IMR-90 (cell line): ENCODE measurements around the gene MIEF1. TPM values are rescaled to one million over a fixed set of nuclear protein-coding genes. Genes with fewer than 3 reads are reported as not detected.

ENCODE experiments used
- ATAC-seq: fragments of 200-7000 bp; cut with Tn5 transposase; 2 replicates; pipeline ENCODE4 v1.9.1; 2020; ENCODE audit warnings: low read depth, mild to moderate bottlenecking, moderate library complexity
- BruUV-seq: library from RNA; stranded (reverse); fragments of 400-500 nt; replicated peaks from 2 replicates; lab custom pipeline; 2021; lab: Mats Ljungman, UMichigan
- CTCF ChIA-PET: fragments of 300-600 bp; formaldehyde crosslinking; extraction: SDS; loops from one replicate; lab custom pipeline; 2021; ENCODE audit warnings: antibody characterized with exemption; lab: Yijun Ruan, JAX
- POLR2A ChIA-PET: fragments of 300-600 bp; sonication (Branson Sonifier 250); formaldehyde crosslinking; loops from one replicate; lab custom pipeline; 2022; ENCODE audit warnings: antibody characterized with exemption; ENCODE audit not compliant: unreplicated experiment; lab: Charles Lee
- DNase-seq: peaks from one replicate; pipeline ENCODE4 v3.0.0; 2013
- H2AFZ ChIP-seq: replicated peaks from 2 replicates; pipeline ENCODE3; 2013; ENCODE audit warnings: low read length, mild to moderate bottlenecking; ENCODE audit not compliant: poor library complexity
- H2AK5ac ChIP-seq: 2 replicates; pipeline ENCODE4 v1.6.1; 2013; ENCODE audit warnings: low read depth, low read length, inconsistent platforms
- H2AK9ac ChIP-seq: replicated peaks from 2 replicates; pipeline ENCODE3; 2013; ENCODE audit warnings: mild to moderate bottlenecking, low read depth, low read length, moderate library complexity; ENCODE audit not compliant: poor library complexity
- H2BK120ac ChIP-seq: 2 replicates; pipeline ENCODE4 v1.6.1; 2013; ENCODE audit warnings: low read depth, low read length, inconsistent platforms
- H2BK15ac ChIP-seq: 3 replicates; pipeline ENCODE4 v1.6.1; 2013; ENCODE audit warnings: low read depth, low read length, inconsistent platforms
- H2BK20ac ChIP-seq: 2 replicates; pipeline ENCODE4 v1.6.1; 2013; ENCODE audit warnings: low read depth, mild to moderate bottlenecking, inconsistent platforms, low read length, moderate library complexity
- H2BK5ac ChIP-seq: 2 replicates; pipeline ENCODE4 v1.6.1; 2013; ENCODE audit warnings: mild to moderate bottlenecking, low read depth, low read length, inconsistent platforms; ENCODE audit not compliant: poor library complexity, severe bottlenecking
- H3K14ac ChIP-seq: replicated peaks from 2 replicates; pipeline ENCODE4 v1.6.1; 2013; ENCODE audit warnings: low read depth, low read length, inconsistent platforms
- H3K18ac ChIP-seq: 2 replicates; pipeline ENCODE4 v1.6.1; 2013; ENCODE audit warnings: low read depth, low read length, control low read depth
- H3K23ac ChIP-seq: 2 replicates; pipeline ENCODE4 v1.6.1; 2013; ENCODE audit warnings: low read depth, low read length, inconsistent platforms
- H3K27ac ChIP-seq: 2 replicates; pipeline ENCODE4 v1.5.1; 2013; ENCODE audit warnings: mild to moderate bottlenecking, control low read depth, low read length; ENCODE audit not compliant: insufficient read depth
- H3K27me3 ChIP-seq: 2 replicates; pipeline ENCODE4 v1.6.1; 2013; ENCODE audit warnings: low read length; ENCODE audit not compliant: control insufficient read depth, insufficient read depth
- H3K36me3 ChIP-seq: 2 replicates; pipeline ENCODE4 v1.6.1; 2013; ENCODE audit warnings: low read length, mixed read lengths; ENCODE audit not compliant: control insufficient read depth, insufficient read depth
- H3K4ac ChIP-seq: 2 replicates; pipeline ENCODE4 v1.6.1; 2013; ENCODE audit warnings: low read depth, low read length, inconsistent platforms
- H3K4me1 ChIP-seq: 2 replicates; pipeline ENCODE4 v1.6.1; 2013; ENCODE audit warnings: low read length, mixed read lengths; ENCODE audit not compliant: control insufficient read depth, insufficient read depth
- H3K4me2 ChIP-seq: 2 replicates; pipeline ENCODE4 v1.6.1; 2013; ENCODE audit warnings: low read depth, mild to moderate bottlenecking, control low read depth, low read length, moderate library complexity
- H3K4me3 ChIP-seq: 2 replicates; pipeline ENCODE4 v1.5.1; 2013; ENCODE audit warnings: low read depth, mild to moderate bottlenecking, control low read depth, low read length, moderate library complexity; ENCODE audit not compliant: insufficient read depth
- H3K56ac ChIP-seq: 2 replicates; pipeline ENCODE4 v1.6.1; 2013; ENCODE audit warnings: low read length, inconsistent platforms; ENCODE audit not compliant: insufficient read depth; ENCODE audit errors: extremely low read depth
- H3K79me1 ChIP-seq, 2 experiments: 2 replicates each; pipeline ENCODE4 v1.6.1; 2013; ENCODE audit warnings: low read length in 2 of 2, inconsistent platforms in 1 of 2, low read depth in 1 of 2
- H3K9ac ChIP-seq: 2 replicates; pipeline ENCODE4 v1.6.1; 2013; ENCODE audit warnings: low read depth, low read length, control low read depth
- H3K9me1 ChIP-seq: 2 replicates; pipeline ENCODE4 v1.6.1; 2013; ENCODE audit warnings: low read length, inconsistent platforms; ENCODE audit not compliant: insufficient read depth
- H3K9me3 ChIP-seq: 2 replicates; pipeline ENCODE4 v1.6.1; 2013; ENCODE audit warnings: low read length; ENCODE audit not compliant: control insufficient read depth, insufficient read depth
- H4K20me1 ChIP-seq: 2 replicates; pipeline ENCODE4 v1.6.1; 2013; ENCODE audit warnings: low read length, inconsistent platforms; ENCODE audit not compliant: insufficient read depth
- H4K5ac ChIP-seq: 2 replicates; pipeline ENCODE4 v1.6.1; 2013; ENCODE audit warnings: mild to moderate bottlenecking, low read depth, low read length, control low read depth
- H4K8ac ChIP-seq, 2 experiments: 2 replicates each; pipeline ENCODE4 v1.6.1; 2013; ENCODE audit warnings: low read depth in 2 of 2, low read length in 2 of 2, control low read depth in 1 of 2, inconsistent platforms in 1 of 2
- H4K91ac ChIP-seq: 2 replicates; pipeline ENCODE4 v1.6.1; 2013; ENCODE audit warnings: low read depth, low read length, inconsistent platforms; ENCODE audit not compliant: insufficient read depth
- BHLHE40 ChIP-seq: fragments of 150-350 bp; IDR thresholded peaks from 2 replicates; pipeline ENCODE4 v1.6.1; 2016; ENCODE audit warnings: mild to moderate bottlenecking, low read depth, low read length
- CEBPB ChIP-seq: IDR thresholded peaks from 2 replicates; pipeline ENCODE4 v1.6.1; 2012; ENCODE audit warnings: low read depth, low read length, improper control_type of control experiment
- CHD1 ChIP-seq: IDR thresholded peaks from 2 replicates; pipeline ENCODE4 v1.6.1; 2012; ENCODE audit warnings: low read depth, low read length, improper control_type of control experiment
- CTCF ChIP-seq: conservative IDR thresholded peaks from 2 replicates; pipeline ENCODE4 v1.5.1; 2012; ENCODE audit warnings: mild to moderate bottlenecking, low read depth, low read length, improper control_type of control experiment
- ELK1 ChIP-seq: fragments of 150-350 bp; IDR thresholded peaks from 2 replicates; pipeline ENCODE4 v1.6.1; 2016; ENCODE audit warnings: low read depth, mild to moderate bottlenecking, low read length, moderate library complexity, borderline replicate concordance
- FOS ChIP-seq: fragments of 150-350 bp; IDR thresholded peaks from 2 replicates; pipeline ENCODE4 v1.6.1; 2016; ENCODE audit warnings: low read depth, low read length
- MAFK ChIP-seq: IDR thresholded peaks from 2 replicates; pipeline ENCODE4 v1.6.1; 2012; ENCODE audit warnings: low read depth, low read length, improper control_type of control experiment
- MAZ ChIP-seq: IDR thresholded peaks from 2 replicates; pipeline ENCODE4 v1.6.1; 2012; ENCODE audit warnings: low read depth, mild to moderate bottlenecking, low read length, improper control_type of control experiment, moderate library complexity, borderline replicate concordance
- MXI1 ChIP-seq: IDR thresholded peaks from 2 replicates; pipeline ENCODE4 v1.6.1; 2012; ENCODE audit warnings: low read depth, mild to moderate bottlenecking, low read length, moderate library complexity, borderline replicate concordance
- NFE2L2 ChIP-seq: fragments of 150-350 bp; IDR thresholded peaks from 2 replicates; pipeline ENCODE4 v1.6.1; 2016; ENCODE audit warnings: low read depth, mild to moderate bottlenecking, low read length
- POLR2A ChIP-seq: IDR thresholded peaks from 2 replicates; pipeline ENCODE4 v1.6.1; 2012; ENCODE audit warnings: mild to moderate bottlenecking, low read depth, low read length
- RAD21 ChIP-seq: IDR thresholded peaks from 2 replicates; pipeline ENCODE4 v1.6.1; 2012; ENCODE audit warnings: low read length, improper control_type of control experiment
- RCOR1 ChIP-seq: IDR thresholded peaks from 2 replicates; pipeline ENCODE4 v1.6.1; 2012; ENCODE audit warnings: mild to moderate bottlenecking, low read length, improper control_type of control experiment; ENCODE audit not compliant: insufficient replicate concordance
- RFX5 ChIP-seq: IDR thresholded peaks from 2 replicates; pipeline ENCODE4 v1.8.0; 2012; ENCODE audit warnings: low read depth, mild to moderate bottlenecking, low read length, moderate library complexity
- SMC3 ChIP-seq: fragments of 150-350 bp; IDR thresholded peaks from 2 replicates; pipeline ENCODE4 v1.6.1; 2016; ENCODE audit warnings: low read depth, mild to moderate bottlenecking, antibody characterized with exemption, low read length, moderate library complexity
- USF2 ChIP-seq: fragments of 150-350 bp; IDR thresholded peaks from 2 replicates; pipeline ENCODE4 v1.6.1; 2017; ENCODE audit warnings: mild to moderate bottlenecking, antibody characterized with exemption, low read length, low read depth
- WGBS, 2 experiments: methylation state at CpG; one replicate each; pipeline versions ENCODE4 v1.1.5 to v1.1.7; 2013; ENCODE audit warnings: missing lambda C conversion rate in 2 of 2; ENCODE audit not compliant: insufficient read length in 1 of 2; ENCODE audit errors: extremely low coverage in 2 of 2; 5-methylcytosine and 5-hydroxymethylcytosine counted together
- dilution Hi-C: fragments of 300-500 bp; cut with HindIII; formaldehyde crosslinking; loops from one replicate; pipeline ENCODE4 v1.14.3; 2018; ENCODE audit warnings: low sequenced_read_pairs; ENCODE audit not compliant: unreplicated experiment
- in situ Hi-C: fragments of 300-500 bp; cut with MboI; formaldehyde crosslinking; loops from 3 replicates; pipeline ENCODE4 v1.14.3; 2019; ENCODE audit warnings: low sequenced_read_pairs, inconsistent platforms, mixed read lengths
- intact Hi-C: fragments of 100-400 bp; cut with micrococcal nuclease; formaldehyde crosslinking; loops from 2 replicates; pipeline ENCODE4 v1.10.0; 2022
- polyA plus RNA-seq, 3 experiments: library from polyadenylated mRNA; depleted of rRNA; stranded (reverse); fragments of >200 nt; gene quantifications; 2 replicates each; pipeline ENCODE4 v1.2.3, GENCODE V29; 2012; ENCODE audit warnings: low replicate concordance in 1 of 3
- total RNA-seq: library from RNA; depleted of rRNA; stranded (reverse); fragments of >200 nt; gene quantifications from 2 replicates; pipeline ENCODE4 v1.2.3, GENCODE V29; 2012

Gene MIEF1
- total and polyA plus RNA-seq, 2 of the 4 experiments (the other 2 are of a cell fraction), result 9.7 to 16.9 TPM

- Histone ChIP-seq H3K36me3 (no peaks in the 10 kb centered on the region), H3K18ac (no peak overlapping the region), H3K4me1 (peaks cover 8% of the 10 kb centered on the region; the same call in 1 of the 2 replicates), H4K91ac (no peak overlapping the region), H3K9ac (no peak overlapping the region), H3K56ac (no peak overlapping the region), H3K4me3 (no peak overlapping the region), H3K27ac (no peak overlapping the region), H4K5ac (no peak overlapping the region), H3K9me3 (no peaks in the 10 kb centered on the region), H3K9me1 (no peaks in the 10 kb centered on the region; the same call in none of the 2 replicates), H3K14ac (no peak overlapping the region), H2BK20ac (no peak overlapping the region), H3K23ac (no peak overlapping the region), H3K79me1 (no peaks in the 10 kb centered on the region), H3K4me2 (no peak overlapping the region), H2AFZ (peak overlapping the region; percentile 58), H2BK15ac (no peak overlapping the region), H2AK5ac (0 out of 2 replicates have a peak overlapping the region, but pooled peaks have one; percentile 1), H4K8ac (no peak overlapping the region), H3K4ac (no peak overlapping the region), H4K20me1 (no peaks in the 10 kb centered on the region), H2BK5ac (no peak overlapping the region), H2AK9ac (peak overlapping the region; percentile 55), H2BK120ac (no peak overlapping the region), H3K27me3 (peaks cover 43% of the 10 kb centered on the region)
- ATAC-seq, result peak; percentile 27; the same call in 1 of the 2 replicates
- BruUV-seq, result no TSS peak
- in situ Hi-C loops (no loop called here), intact Hi-C loops (no loop called here), dilution Hi-C loops (no loop called here)
- TF ChIP-seq MAFK (no peak), RAD21 (no peak), FOS (no peak), POLR2A (no peak), SMC3 (no peak), RCOR1 (no peak), BHLHE40 (no peak), MAZ (no peak), CHD1 (no peak), CTCF (no peak), USF2 (no peak), ELK1 (no peak), CEBPB (no peak), MXI1 (no peak), NFE2L2 (no peak), RFX5 (no peak)
- CTCF ChIA-PET, result no interaction called here
- POLR2A ChIA-PET, result no interaction called here
- no peak for DNase-seq
- WGBS, 2 experiments, result 35% methylated on average over 4 of the region's 7 CpGs; no CpG with 5 or more reads in 1 of the 2 experiments
Observed at GRCh38 chr22:39454385-39454871, 47.7 kb upstream of the MIEF1 start.
